Endothelial cell of umbilical vein (primary cell): Measurements from ENCODE around the gene CALN1. TPM values are rescaled to one million over a fixed set of nuclear protein-coding genes. Genes with fewer than 3 reads are reported as not detected.

ENCODE experiments used
- BruUV-seq: library from RNA; stranded (reverse); fragments of 400-500 nt; replicated peaks from 2 replicates; lab custom pipeline; 2021; lab: Mats Ljungman, UMichigan
- CTCF ChIA-PET: fragments of 300-600, 350-600 bp; sonication (Branson Sonifier 250); formaldehyde crosslinking; loops from one replicate; lab custom pipeline; 2021; ENCODE audit warnings: antibody characterized with exemption, inconsistent platforms; lab: Charles Lee
- POLR2A ChIA-PET: fragments of 300-600, 350-600 bp; sonication (Branson Sonifier 250); formaldehyde crosslinking; loops from one replicate; lab custom pipeline; 2021; ENCODE audit warnings: antibody characterized with exemption, inconsistent platforms; lab: Charles Lee
- DNase-seq: peaks from one replicate; pipeline ENCODE4 v3.0.0-alpha.2; 2011; ENCODE audit warnings: low read depth, low spot score
- FAIRE-seq: peaks from 2 replicates; lab custom pipeline; 2011; peaks lifted over from hg19 to GRCh38; lab: Jason Lieb, UNC
- H2AFZ ChIP-seq: 2 replicates; pipeline ENCODE4 v1.6.0; 2012; ENCODE audit warnings: low read depth, low read length, control low read depth, inconsistent platforms
- H3K27ac ChIP-seq: 2 replicates; pipeline ENCODE4 v1.5.1; 2011; ENCODE audit warnings: low read depth, mild to moderate bottlenecking, control low read depth, low read length, moderate library complexity; ENCODE audit not compliant: insufficient read depth
- H3K27me3 ChIP-seq, 2 experiments: 2 replicates each; pipeline versions ENCODE4 v1.6.0 to v1.6.1; 2011; ENCODE audit warnings: low read length in 2 of 2, mixed read lengths in 1 of 2; ENCODE audit not compliant: control insufficient read depth in 2 of 2, insufficient read depth in 2 of 2
- H3K36me3 ChIP-seq, 2 experiments: 2 replicates in 1 of 2; 3 replicates in 1 of 2; pipeline ENCODE4 v1.5.1; 2011; ENCODE audit warnings: low read length in 2 of 2, mild to moderate bottlenecking in 1 of 2, moderate library complexity in 1 of 2; ENCODE audit not compliant: control insufficient read depth in 2 of 2, insufficient read depth in 2 of 2; ENCODE audit errors: extremely low read depth in 1 of 2
- H3K4me1 ChIP-seq: 3 replicates; pipeline ENCODE4 v1.5.1; 2011; ENCODE audit warnings: mild to moderate bottlenecking, low read length; ENCODE audit not compliant: control insufficient read depth, insufficient read depth; ENCODE audit errors: extremely low read depth
- H3K4me2 ChIP-seq: 2 replicates; pipeline ENCODE4 v1.6.1; 2011; ENCODE audit warnings: low read length, control low read depth, mixed read lengths; ENCODE audit not compliant: insufficient read depth
- H3K4me3 ChIP-seq, 3 experiments: fragments of 200-600 bp in 1 of 3; sonication (generic), shearing (Covaris generic) in 1 of 3; replicated peaks in 1 of 3; 2 replicates each; pipeline ENCODE4 v1.5.1; 2011 to 2016; ENCODE audit warnings: control low read depth in 3 of 3, low read length in 3 of 3, mild to moderate bottlenecking in 2 of 3, inconsistent platforms in 1 of 3, low read depth in 1 of 3, moderate library complexity in 1 of 3; ENCODE audit not compliant: insufficient read depth in 1 of 3
- H3K79me2 ChIP-seq: 2 replicates; pipeline ENCODE4 v1.6.0; 2012; ENCODE audit warnings: low read length, inconsistent platforms; ENCODE audit not compliant: control insufficient read depth, insufficient read depth
- H3K9ac ChIP-seq: replicated peaks from 2 replicates; pipeline ENCODE3; 2011; ENCODE audit warnings: low read length, control low read depth; ENCODE audit not compliant: insufficient read depth; ENCODE audit errors: extremely low read depth
- H3K9me1 ChIP-seq: replicated peaks from 3 replicates; pipeline ENCODE4 v1.6.0; 2011; ENCODE audit warnings: mild to moderate bottlenecking, low read length; ENCODE audit not compliant: control insufficient read depth, insufficient read depth; ENCODE audit errors: extremely low read depth
- H3K9me3 ChIP-seq: replicated peaks from 2 replicates; pipeline ENCODE4 v1.5.1; 2012; ENCODE audit warnings: low read length, inconsistent platforms; ENCODE audit not compliant: control insufficient read depth, insufficient read depth
- H4K20me1 ChIP-seq: replicated peaks from 2 replicates; pipeline ENCODE3; 2011; ENCODE audit warnings: mild to moderate bottlenecking, low read length; ENCODE audit not compliant: control insufficient read depth, insufficient read depth; ENCODE audit errors: extremely low read depth
- CTCF ChIP-seq, 2 donors: IDR thresholded peaks; 1 replicate in 1 of 2; 2 replicates in 1 of 2; pipeline ENCODE4 v1.5.1; 2011; ENCODE audit warnings: low read length in 2 of 2, mild to moderate bottlenecking in 2 of 2, moderate library complexity in 2 of 2, control low read depth in 1 of 2, inconsistent platforms in 1 of 2, low read depth in 1 of 2; ENCODE audit not compliant: insufficient read depth in 1 of 2; ENCODE audit errors: extremely low read depth in 1 of 2
- EZH2 ChIP-seq: IDR thresholded peaks from 2 replicates; pipeline ENCODE4 v1.6.1; 2012; ENCODE audit warnings: borderline replicate concordance, low read depth, mild to moderate bottlenecking, moderate library complexity, low read length, inconsistent platforms; ENCODE audit not compliant: severe bottlenecking
- FOS ChIP-seq: IDR thresholded peaks from 2 replicates; pipeline ENCODE4 v1.6.1; 2011; ENCODE audit warnings: mild to moderate bottlenecking, low read length, moderate library complexity, borderline replicate concordance; ENCODE audit not compliant: insufficient read depth
- JUN ChIP-seq: IDR thresholded peaks from 2 replicates; pipeline ENCODE4 v1.6.1; 2011; ENCODE audit warnings: borderline replicate concordance, low read depth; ENCODE audit not compliant: insufficient read length, insufficient read depth
- MAX ChIP-seq: IDR thresholded peaks from 2 replicates; pipeline ENCODE4 v1.6.1; 2011; ENCODE audit not compliant: insufficient read depth, insufficient read length
- POLR2A ChIP-seq: IDR thresholded peaks from 2 replicates; pipeline ENCODE4 v1.6.1; 2012; ENCODE audit warnings: low read depth, mild to moderate bottlenecking, control low read depth, low read length
- dilution Hi-C: fragments of 300-500 bp; cut with MboI; formaldehyde crosslinking; loops from one replicate; pipeline ENCODE4 v1.15.0; 2019; ENCODE audit warnings: low sequenced_read_pairs; ENCODE audit not compliant: extremely low pct_ligation_motif_present
- intact Hi-C: fragments of 100-400 bp; cut with micrococcal nuclease; formaldehyde crosslinking; loops from one replicate; pipeline ENCODE4 v1.10.0; 2022
- polyA plus RNA-seq, 4 experiments: library from polyadenylated mRNA; depleted of rRNA in 3 of 4; stranded (reverse) in 3 of 4; unstranded in 1 of 4; fragments of >200 nt; gene quantifications; 2 replicates each; pipeline versions ENCODE4 v1.2.1 to v1.2.3, GENCODE V29; 2011 to 2012; ENCODE audit warnings: missing spikeins in 1 of 4
- total RNA-seq: library from RNA; stranded (reverse); gene quantifications from 2 replicates; pipeline ENCODE4 v1.2.3, GENCODE V29; 2021

CALN1 gene
- total and polyA plus RNA-seq, 2 donors (not counting 3 experiments of a cell fraction or from before 2014, with no cell fraction given) = not detected

GRCh38 chr7:72446591-72447462, 34.7 kb upstream of the CALN1 start:
- Histone ChIP-seq H4K20me1 (no peaks in the 10 kb centered on the region), H3K36me3 (no peaks in the 10 kb centered on the region), H3K79me2 (no peaks in the 10 kb centered on the region), H3K4me1 (no peaks in the 10 kb centered on the region), H2AFZ (no peak overlapping the region), H3K9ac (no peak overlapping the region), H3K27ac (no peak overlapping the region), H3K9me3 (no peaks in the 10 kb centered on the region), H3K27me3 (no peaks in the 10 kb centered on the region), H3K9me1 (no peaks in the 10 kb centered on the region), H3K4me2 (no peak overlapping the region), H3K4me3 (no peak overlapping the region)
- ChIA-PET POLR2A (no interaction called here), CTCF (no interaction called here)
- TF ChIP-seq MAX = no peak
- no peak for TF ChIP-seq FOS
- no peak for TF ChIP-seq JUN
- TF ChIP-seq CTCF (IDR thresholded peaks at IDR 0.05; ENCODE audit: extremely low read depth in 1 of 2, insufficient read depth in 1 of 2, low read depth in 1 of 2, low read length in 2 of 2) = no peak
- no peak for TF ChIP-seq POLR2A
- TF ChIP-seq EZH2 = no peak
- intact Hi-C loops = no loop called here
- BruUV-seq = no TSS peak
- DNase-seq (no peak), FAIRE-seq (no peak)
- dilution Hi-C loops = no loop called here
